RPMI7951 (cell line): ENCODE data around the gene PHACTR4. TPM values are rescaled to one million over a fixed set of nuclear protein-coding genes. Genes with fewer than 3 reads are reported as not detected.
"Not testable (repeated sequence)": the region's sequence is repeated elsewhere in the genome, so short reads cannot be mapped to it uniquely, and the experiment has no call there.

Experiments used
- DNase-seq: peaks from one replicate; pipeline ENCODE4 v3.0.0-alpha.2; 2012; ENCODE audit warnings: low read depth
- total RNA-seq: library from RNA; depleted of rRNA; stranded (reverse); fragments of >200 nt; shearing (Covaris generic); gene quantifications from 2 replicates; pipeline ENCODE4 v1.2.3, GENCODE V29; 2014; rRNA removed

The PHACTR4 gene
- 9.2 and 16.9 TPM in 2 replicates for total RNA-seq

DNA sequence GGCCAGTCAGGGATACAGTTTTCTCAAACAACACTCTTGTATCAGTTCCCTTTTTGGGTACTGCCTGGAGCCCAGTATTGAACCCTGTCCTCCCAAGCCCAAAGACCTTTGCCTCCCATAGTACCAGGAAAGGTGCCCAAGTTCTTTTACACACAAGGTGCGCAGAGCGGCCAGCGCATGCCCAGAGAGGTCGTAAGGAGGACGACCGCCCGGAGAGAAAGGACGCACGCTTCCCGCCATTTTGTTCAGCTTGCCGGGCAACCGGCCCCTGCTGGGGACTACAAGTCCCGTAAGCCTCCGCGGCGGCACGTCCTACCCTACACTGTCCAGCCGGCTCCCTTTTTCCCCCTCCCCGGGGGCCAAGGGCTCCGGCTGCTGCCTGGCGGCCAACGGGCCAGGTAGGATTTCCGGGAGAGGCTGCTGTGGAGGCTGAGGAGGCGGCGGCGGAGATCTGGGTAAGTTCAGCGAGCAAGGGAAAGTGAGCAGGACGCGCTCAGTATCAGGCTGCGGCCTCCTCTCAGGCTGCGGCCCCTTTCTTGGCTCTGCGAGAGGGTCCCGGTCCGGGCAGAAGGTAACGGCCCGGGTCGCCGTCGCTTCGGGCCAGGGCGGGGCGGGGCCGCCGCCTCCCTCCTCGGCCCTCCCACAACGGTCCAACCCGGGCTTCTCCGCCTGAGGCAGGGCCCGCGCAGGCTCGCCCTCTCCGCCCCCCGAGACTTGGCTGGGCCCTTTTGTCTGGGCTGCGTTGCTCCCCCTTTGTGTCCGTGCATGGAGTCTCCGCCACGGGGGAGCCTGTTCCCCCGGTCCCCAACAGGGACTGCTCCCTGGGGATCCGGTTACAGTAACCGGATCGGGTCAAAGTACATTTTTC, at the start of gene PHACTR4:
PHACTR4 (plus strand) TSS at position 370 of the 868 bp plus-strand sequence. CDS start 37,708 bp downstream, outside the sequence.
- peak; percentile 92 for DNase-seq

DNA sequence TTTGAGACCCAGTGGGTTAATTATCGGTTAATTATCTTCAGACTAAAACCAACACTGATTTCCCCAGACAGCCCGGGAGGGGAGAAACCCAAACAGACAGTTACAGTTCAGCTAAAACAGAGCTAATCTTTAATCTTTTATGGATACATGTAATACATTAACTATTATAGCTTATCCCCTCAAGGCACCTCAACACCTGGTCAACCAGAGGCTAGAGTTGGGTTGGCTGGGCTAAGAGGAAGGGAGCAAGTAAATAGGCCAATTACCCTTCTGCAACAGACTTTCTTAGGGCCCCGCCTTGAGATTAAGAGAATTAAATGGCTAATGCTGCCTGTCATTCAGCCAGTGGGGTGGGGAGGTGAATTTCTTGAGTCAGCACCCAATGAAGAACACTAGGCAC, 47.3 kb upstream of the PHACTR4 start:
- DNase-seq, result no peak

DNA sequence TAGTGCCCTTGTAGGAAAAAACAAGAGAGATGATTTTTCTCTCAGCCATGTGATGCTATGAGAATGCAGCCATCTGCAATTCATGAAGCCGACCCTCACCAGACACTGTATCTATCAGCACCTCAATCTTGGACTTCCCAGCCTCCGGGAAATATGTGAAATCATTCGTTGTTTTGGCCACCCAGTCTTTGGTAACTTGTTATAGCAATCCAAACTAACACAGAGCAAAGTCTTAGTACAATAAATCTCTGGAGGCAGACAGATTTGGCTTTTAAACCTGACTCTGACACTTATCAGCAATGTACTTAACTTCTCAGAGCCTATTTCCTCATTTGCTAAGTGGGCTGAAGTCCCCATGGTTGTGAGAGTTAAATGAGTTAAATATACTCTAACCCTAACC, 45.8 kb upstream of the PHACTR4 start:
- DNase-seq, result no peak

DNA sequence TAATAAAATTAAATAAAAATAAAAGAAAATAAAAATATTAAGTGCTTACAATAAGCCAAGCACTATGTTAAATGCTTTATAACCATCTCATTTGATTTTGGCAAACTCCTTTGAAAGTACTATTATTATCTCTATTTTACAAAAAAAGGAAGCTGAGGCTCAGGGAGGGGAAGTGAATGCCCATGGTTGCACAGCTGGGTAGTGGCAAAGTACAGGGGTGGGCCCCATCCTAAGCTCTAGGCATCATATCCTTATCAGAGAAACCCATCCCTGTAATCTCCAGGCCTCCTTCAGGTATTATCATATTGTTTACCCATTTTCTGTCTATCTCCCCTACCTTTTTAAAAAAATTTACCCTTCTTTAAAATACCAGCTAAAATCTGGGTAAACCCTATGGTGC, 43.0 kb upstream of the PHACTR4 start:
- no peak for DNase-seq

DNA sequence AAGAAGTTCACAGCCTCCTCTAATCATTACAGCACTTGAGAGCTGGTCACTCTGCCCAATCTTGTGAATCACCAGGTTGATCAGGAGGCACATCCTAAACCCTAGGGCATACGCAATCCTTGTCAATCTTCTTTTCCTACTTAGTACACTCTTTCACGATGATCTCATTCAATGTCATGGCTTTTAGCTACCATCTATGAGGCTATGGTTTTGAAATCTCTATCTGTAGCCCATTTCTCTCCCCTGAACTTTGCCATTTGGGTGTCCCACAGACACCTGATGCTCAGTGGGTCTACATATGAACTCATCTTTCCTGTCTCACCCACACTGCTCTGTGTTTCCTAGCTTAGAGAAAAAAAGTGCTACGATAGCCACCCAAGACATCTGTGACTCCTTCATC, 42.6 kb upstream of the PHACTR4 start:
- peak; percentile 13 for DNase-seq

DNA sequence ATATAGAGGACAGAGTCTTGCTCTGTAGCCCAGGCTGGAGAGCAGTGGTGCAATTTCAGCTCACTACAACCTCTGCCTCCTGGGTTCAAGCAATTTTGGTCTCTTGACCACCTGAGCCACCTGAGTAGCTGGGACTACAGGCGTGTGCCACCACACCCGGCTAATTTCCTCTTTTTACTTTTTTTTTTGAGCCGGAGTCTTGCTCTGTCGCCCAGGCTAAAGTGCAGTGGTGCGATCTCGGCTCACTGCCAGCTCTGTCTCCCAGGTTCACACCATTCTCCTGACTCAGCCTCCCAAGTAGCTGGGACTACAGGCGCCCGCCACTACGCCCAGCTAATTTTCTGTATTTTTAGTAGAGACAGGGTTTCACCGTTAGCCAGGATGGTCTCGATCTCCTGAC, 42.1 kb upstream of the PHACTR4 start:
- DNase-seq, result not testable (repeated sequence)

DNA sequence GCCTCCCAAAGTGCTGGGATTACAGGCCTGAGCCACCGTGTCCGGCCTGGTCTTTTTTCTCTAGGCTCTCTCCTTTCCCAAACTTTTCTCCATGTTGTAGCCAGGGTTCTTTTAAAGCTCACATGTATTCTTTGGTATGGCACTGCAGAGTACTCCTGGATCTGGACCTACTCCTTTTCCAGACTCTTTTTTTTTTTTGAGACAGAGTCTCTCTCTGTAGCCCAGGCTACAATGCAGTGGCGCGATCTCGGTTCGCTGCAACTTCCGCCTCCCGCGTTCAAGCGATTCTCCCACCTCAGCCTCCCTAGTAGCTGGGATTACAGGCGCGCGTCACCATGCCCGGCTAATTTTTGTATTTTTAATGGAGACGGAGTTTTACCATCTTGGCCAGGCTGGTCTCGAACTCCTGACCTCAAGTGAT, 41.3 kb upstream of the PHACTR4 start:
- DNase-seq, result peak; percentile 22

DNA sequence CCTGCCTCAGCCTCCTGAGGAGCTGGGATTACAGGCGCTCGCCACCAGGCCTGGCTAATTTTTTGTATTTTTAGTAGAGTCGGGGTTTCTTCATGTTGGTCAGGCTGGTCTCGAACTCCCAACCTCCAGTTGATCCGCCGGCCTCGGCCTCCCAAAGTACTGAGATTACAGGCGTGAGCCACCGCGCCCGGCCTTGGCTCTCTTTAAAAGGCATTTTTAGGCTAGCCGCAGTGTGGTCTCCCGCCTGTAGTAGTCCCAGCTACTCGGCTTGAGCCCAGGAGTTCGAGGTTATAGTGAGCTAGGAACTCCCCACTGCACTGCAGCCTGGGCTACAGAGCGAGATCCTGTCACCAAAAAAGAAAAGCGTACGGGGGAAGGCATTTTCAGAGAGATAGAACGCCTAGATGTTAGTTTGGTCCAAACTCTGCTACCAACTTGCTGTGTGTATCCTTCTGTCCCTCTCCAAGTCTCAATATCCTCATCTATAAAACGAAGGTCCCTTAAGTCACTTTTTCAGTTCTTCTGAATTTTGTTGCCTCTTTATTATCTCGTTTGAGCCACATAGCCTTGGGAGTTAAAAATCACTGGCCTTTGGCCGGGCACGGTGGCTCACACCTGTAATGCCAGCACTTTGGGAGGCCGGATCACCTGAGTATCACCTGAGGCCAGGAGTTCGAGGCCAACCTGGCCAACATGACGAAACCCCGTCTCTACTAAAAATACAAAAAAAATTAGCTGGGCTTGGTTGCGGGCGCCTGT, 40.0 kb upstream of the PHACTR4 start:
- DNase-seq, result peak; percentile 47

DNA sequence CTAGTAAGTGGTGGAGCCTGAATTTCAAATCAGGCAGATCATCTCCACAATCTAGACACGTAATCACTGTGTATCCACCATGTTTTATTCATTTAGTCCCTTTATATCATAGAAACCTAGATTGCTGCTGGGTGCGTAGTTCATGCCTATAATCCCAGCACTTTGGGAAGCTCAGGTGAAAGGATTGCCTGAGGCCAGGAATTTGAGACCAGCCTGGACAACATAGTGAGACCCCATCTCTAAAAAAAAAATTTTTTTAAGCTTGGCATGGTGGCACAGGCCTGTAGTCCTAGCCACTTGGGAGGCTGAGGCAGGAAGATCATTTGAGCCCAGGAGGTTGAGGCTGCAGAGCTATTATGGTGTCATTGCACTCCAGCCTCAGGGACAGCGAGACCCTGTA, 30.6 kb upstream of the PHACTR4 start:
- DNase-seq, result no peak

DNA sequence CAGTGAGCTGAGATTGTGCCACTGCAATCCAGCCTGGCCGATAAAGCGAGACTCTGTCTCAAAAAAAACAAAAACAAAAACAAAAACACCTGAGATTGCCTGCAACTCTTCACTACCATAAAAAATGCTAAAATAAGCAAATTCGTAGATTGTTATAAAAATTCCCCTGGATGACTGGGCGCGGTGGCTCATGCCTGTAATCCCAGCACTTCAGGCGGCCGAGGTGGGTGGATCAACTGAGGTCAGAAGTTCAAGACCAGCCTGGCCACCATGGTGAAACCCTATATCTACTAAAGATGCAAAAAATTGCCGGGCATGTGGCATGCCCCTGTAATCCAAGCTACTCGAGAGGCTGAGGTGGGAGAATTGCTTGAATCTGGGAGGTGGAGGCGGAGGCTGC, 30.0 kb upstream of the PHACTR4 start:
- no peak for DNase-seq

DNA sequence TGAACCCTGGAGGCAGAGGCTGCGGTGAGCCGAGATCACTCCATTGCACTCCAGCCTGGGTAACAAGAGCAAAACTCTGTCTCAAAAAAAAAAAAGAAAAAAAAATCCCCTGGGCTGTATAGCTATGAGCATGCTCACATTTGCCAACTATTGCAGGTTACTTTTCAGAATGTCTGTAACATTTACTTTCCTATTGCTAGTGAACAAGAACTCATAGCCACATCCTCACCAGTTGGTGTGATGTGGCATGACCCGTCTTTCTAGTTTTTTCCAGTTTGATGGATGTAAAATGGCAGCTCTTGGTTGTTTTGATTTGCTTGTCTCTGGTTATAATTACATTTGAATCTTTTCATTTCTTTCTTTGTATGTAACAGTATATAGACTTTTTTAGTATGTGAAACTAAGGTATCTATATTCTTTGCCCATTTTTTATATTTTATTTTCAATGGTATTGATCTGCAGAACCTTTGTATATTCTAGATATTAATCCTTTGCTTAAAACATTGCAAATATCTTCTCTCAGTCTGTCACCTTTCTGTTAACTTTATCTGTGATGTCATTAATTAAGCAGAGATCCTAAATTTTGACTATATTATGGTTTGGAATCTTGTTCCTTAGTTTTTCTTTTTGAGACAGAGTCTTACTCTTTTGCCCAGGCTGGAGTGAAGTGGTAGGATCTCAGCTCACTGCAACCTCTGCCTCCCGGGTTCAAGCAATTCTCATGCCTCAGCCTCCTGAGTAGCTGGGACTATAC, 29.1 kb upstream of the PHACTR4 start:
- DNase-seq, result no peak

DNA sequence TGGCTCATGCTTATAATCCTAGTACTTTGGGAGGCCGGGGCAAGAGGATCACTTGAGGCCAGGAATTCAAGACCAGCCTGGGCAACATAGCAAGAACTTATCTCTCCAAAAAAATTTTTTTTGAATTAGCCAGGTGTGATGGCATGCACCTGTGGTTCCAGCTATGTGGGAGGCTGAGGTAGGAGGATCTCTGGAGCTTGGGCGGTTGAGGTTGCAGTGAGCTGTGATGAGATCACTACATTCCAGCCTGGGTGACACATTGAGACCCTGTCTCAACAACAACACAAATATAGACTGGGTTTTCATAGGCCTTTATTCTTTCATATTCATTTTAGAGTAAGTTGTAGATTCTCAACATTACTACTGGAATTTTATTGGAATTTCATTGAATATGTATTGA, 27.9 kb upstream of the PHACTR4 start:
- DNase-seq, result no peak

DNA sequence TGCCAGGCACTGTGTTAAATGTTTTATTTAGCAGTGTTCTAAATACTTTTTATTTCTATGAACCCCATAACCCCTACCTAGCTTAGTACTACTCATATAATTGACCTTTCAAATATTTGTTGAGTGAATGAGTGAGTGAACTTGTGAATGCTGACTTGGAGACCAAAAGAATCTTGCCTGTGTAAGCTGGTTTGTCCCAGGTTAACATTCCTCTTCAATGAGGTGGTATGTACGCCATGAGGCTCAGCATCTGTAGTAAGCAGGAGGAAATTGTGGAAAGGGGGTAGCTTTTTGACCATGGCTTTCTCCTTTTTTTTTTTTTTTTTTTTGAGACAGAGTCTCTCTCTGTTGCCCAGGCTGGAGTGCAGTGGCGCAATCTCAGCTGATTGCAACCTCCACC, 26.1 kb upstream of the PHACTR4 start:
- peak; percentile 13 for DNase-seq

DNA sequence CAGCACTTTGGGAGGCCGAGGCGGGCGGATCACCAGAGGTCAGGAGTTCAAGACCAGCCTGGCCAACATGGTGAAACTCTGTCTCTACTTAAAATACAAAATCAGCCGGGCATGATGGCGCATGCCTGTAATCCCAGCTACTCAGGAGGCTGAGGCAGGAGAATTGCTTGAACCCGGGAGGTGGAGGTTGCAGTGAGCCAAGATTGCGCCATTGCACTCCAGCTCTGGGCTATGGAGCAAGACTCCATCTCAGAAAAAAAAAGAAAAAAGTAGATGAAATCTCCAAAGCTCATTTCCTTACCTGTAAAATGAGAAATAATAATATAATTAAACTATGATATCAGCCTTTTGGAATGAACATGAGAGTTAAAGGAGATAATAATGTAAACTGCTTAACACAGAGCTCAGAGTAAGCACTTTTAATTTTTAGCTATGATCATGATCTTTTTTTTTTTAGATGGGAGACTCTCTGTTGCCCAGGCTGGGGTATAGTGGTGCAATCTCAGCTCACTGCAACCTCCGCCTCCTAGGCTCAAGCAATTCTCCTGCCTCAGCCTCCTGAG, 16.2 kb upstream of the PHACTR4 start:
- not testable (repeated sequence) for DNase-seq

DNA sequence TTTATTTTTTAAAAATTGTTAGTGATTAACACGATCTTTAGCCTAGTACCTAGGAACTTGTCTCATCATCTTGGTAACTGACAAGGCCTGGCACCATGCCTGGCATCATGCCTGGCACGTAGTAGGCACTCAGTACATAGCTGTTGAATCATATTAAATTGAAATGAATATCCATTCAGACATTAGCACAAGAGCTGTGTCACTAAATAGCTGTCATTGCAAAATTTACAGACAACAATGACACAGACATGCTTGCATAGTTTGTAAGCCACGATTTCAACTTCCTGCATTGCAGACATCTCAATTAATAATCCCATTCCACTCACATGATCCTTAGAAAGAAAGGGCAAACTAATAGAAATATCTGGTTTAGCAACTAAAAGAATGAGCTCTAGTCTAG, 15.4 kb upstream of the PHACTR4 start:
- no peak for DNase-seq

DNA sequence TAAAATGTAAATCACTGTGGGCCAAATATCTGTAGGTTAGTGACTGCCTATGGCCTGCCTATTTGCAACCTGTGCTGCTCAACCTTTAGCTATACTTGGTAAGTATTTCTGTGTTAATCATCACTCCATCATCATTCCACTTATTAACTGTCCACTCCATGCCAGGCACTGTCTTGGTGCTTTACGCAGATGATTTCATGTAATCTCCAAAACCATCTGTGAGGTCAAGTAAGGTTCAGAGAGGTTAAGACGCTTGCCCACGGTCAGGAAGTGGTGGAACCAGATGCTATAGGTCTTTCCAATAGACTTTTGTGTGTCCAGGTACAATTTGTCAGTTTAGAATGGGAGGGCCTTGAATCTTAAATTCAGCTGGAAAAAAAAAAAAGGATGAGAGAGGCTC, 10.8 kb upstream of the PHACTR4 start:
- DNase-seq, result no peak

DNA sequence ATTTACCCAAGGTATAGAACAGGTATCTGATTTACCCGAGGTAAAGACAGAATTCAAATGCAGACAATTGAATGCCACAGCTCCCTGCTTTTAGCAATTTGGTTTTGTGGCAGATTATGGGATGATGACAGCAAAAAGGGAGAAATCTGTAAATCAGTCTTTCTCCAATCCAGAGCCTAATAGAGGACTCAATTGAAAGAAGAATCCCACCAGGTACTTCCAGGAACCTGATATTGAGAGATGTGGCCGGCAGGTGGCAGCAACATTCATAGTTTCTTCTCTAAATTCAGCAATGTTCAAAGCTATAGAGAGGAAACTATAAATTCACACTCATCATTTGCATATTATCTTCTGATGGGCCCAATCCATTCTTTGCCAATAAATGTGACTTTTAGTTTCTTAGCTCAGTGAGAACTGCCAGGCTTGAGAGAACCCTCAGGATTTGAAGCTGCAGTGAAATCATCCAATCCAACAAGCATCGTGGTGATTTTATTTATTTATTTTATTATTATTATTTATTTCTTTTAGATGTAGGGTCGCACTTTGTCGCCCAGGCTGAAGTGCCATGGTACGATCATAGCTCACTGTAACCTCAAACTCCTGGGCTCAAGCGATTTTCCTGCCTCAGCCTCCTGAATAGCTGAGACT, 9.8 kb upstream of the PHACTR4 start:
- DNase-seq, result peak; percentile 62

DNA sequence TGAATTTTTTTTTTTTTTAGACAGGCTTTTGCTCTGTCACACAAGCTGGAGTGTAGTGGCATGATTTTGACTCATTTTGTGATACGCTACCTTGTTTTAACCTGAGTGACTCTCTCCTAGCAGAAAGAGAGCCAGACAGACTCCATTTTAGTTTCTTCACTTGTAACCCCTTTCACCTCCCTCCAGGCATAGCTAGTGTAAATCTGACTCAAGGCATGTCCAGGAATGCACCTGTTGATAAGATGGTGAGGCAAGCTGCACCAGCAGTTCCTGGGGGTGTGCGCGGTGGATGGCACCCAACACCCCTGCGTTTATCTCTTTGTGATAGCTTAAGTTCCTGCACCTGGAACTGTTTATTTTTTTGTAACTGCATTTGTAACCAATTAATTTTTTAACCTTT, 4.7 kb upstream of the PHACTR4 start:
- DNase-seq, result no peak

DNA sequence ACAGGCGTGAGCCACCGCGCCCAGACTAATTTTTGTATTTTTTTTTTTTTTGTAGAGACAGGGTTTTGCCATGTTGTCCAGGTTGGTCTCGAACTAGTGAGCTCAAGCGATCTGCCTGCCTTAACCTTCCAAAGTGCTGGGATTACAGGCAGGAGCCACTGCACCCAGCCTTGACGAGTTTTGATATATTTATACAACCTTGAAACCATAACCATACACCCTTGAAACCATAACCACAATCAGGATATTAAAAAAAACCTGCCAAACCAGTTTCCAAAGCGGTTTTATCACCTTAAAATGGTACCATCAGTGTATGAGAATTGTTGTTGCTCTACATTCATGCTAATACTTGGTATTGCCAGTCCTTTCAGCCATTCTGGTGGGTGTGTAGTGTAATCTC, 3.7 kb upstream of the PHACTR4 start:
- DNase-seq, result no peak

DNA sequence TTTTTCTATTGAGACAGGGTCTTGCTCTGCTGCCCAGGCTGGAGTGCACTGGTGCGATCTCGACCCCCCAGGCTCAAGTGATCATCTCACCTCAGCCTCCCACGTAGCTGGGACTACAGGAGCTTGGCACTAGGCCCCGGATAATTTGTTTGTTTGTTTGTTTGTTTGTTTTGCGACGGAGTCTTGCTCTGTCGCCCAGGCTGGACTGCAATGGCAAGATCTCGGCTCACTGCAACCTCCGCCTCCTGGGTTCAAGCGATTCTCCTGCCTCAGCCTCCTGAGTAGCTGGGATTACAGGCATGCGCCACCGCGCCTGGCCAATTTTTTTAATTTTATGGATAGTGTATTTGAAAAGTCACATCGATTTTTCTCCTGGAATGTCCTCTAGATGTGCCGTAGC, 932 bp upstream of the PHACTR4 start:
- not testable (repeated sequence) for DNase-seq

DNA sequence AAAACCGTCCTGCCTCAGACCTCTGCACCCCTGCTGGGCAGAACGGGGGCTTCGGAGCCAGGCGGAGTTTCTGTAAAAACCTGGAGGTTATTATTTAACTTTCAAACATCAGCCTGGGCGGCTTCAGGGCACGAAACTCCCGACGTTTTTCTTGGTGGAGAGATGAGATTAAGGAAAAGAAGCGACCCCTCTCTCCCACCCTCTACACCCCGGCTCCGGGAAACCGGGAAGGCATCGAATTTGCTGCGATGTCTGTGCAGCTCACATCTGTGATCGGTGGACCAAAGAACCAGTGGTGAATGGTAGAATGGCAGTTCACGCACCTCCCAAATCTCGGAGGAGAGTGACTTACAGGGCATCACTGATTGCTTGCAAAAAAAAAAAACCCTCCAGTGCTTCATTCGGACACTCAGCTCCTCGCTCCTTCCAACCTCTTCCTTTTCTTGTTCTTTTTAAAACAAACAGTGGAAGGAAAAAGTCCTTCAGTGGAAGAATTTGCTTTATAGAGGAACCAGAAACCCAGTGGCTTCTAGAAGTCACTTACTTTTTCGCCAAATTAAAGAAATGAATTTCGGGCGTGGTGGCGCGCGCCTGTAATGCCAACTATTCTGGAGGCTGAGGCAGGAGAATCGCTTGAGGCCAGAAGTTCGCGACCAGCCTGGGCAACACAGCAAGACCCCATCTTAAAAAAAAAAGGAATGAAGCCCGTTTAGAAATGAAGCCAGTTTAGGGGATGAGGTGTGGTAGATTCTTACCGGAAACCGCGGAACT, 884 bp downstream of the PHACTR4 start:
- peak; percentile 62 for DNase-seq
